ENCODE measurements around the gene AP5Z1. TPM values are rescaled to one million over a fixed set of nuclear protein-coding genes. Genes with fewer than 3 reads are reported as not detected.

AP5Z1 gene
- total RNA-seq, 2 donors from 2014 or later = 7.5 to 9.2 TPM

- DNase-seq (ENCODE audit: low spot score) = no peak
- no peak overlapping the region for H3K4me3 ChIP-seq
- no peaks in the 10 kb centered on the region for H3K27me3 ChIP-seq
- peaks cover 67% of the 10 kb centered on the region for H3K36me3 ChIP-seq
- TF ChIP-seq, protein P1, sequence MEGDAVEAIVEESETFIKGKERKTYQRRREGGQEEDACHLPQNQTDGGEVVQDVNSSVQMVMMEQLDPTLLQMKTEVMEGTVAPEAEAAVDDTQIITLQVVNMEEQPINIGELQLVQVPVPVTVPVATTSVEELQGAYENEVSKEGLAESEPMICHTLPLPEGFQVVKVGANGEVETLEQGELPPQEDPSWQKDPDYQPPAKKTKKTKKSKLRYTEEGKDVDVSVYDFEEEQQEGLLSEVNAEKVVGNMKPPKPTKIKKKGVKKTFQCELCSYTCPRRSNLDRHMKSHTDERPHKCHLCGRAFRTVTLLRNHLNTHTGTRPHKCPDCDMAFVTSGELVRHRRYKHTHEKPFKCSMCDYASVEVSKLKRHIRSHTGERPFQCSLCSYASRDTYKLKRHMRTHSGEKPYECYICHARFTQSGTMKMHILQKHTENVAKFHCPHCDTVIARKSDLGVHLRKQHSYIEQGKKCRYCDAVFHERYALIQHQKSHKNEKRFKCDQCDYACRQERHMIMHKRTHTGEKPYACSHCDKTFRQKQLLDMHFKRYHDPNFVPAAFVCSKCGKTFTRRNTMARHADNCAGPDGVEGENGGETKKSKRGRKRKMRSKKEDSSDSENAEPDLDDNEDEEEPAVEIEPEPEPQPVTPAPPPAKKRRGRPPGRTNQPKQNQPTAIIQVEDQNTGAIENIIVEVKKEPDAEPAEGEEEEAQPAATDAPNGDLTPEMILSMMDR (IDR thresholded peaks at IDR 0.05) = no peak
- H3K4me1 ChIP-seq = peaks cover 0 to 30% of the 10 kb centered on the region in 2 donors
- H3K9me3 ChIP-seq = no peaks in the 10 kb centered on the region
- no peak overlapping the region for H3K27ac ChIP-seq
These were observed 12.7 kb downstream of the AP5Z1 start for GRCh38 chr7:4787947-4788626.

- Histone ChIP-seq H3K4me3 (no peak overlapping the region), H3K9me3 (no peaks in the 10 kb centered on the region), H3K27ac (no peak overlapping the region), H3K4me1 (peaks cover 0 to 30% of the 10 kb centered on the region in 2 donors), H3K36me3 (peaks cover 61% of the 10 kb centered on the region), H3K27me3 (no peaks in the 10 kb centered on the region)
- DNase-seq (ENCODE audit: low spot score) = no peak
- TF ChIP-seq, protein P1 (IDR thresholded peaks at IDR 0.05) = no peak
These were observed 13.3 kb downstream of the AP5Z1 start for GRCh38 chr7:4788627-4789189.

GRCh38 chr7:4789194-4790077 lies 14.0 kb downstream of the AP5Z1 start:
- peaks cover 54% of the 10 kb centered on the region for H3K36me3 ChIP-seq
- H3K9me3 ChIP-seq = no peaks in the 10 kb centered on the region
- DNase-seq (ENCODE audit: low spot score) = no peak
- H3K4me1 ChIP-seq = peaks cover 0 to 30% of the 10 kb centered on the region in 2 donors
- TF ChIP-seq, protein P1 (IDR thresholded peaks at IDR 0.05) = no peak
- H3K27me3 ChIP-seq = no peaks in the 10 kb centered on the region
- no peak overlapping the region for H3K27ac ChIP-seq
- no peak overlapping the region for H3K4me3 ChIP-seq

DNA sequence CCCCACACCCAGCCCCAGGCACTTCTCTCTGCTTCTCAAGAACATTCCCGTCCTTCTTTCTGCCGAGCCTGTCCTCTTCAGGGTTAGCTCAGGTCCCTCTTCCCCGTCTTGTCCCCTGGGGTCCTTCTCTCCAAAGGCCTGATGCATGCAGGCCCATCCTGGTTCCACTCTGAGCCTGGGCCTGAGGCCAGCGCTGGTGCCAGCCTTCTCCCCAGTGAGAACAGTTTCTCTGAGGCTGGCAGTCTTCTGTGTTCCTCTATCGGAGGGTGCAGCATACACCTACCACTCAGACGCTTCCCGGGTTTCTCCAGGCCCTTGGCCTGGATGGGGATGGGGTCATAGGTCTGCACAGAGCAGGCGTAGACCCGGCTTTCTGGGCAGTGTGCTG lies 14.6 kb downstream of the AP5Z1 start:
- Histone ChIP-seq H3K4me3 (no peak overlapping the region), H3K27me3 (no peaks in the 10 kb centered on the region), H3K4me1 (peaks cover 0 to 27% of the 10 kb centered on the region in 2 donors), H3K27ac (no peak overlapping the region), H3K9me3 (no peaks in the 10 kb centered on the region), H3K36me3 (peaks cover 49% of the 10 kb centered on the region)
- TF ChIP-seq, protein P1 (IDR thresholded peaks at IDR 0.05) = no peak
- DNase-seq (ENCODE audit: low spot score) = no peak

GRCh38 chr7:4790516-4790991 lies 15.1 kb downstream of the AP5Z1 start:
- Histone ChIP-seq H3K27me3 (no peaks in the 10 kb centered on the region), H3K4me1 (peaks cover 0 to 24% of the 10 kb centered on the region in 2 donors), H3K4me3 (no peak overlapping the region), H3K36me3 (peaks cover 49% of the 10 kb centered on the region), H3K9me3 (no peaks in the 10 kb centered on the region), H3K27ac (no peak overlapping the region)
- DNase-seq (ENCODE audit: low spot score) = no peak
- TF ChIP-seq, protein P1 (IDR thresholded peaks at IDR 0.05) = no peak
